Measurements from ENCODE around the gene ZDHHC14.

The ZDHHC14 gene

GRCh38 chr6:157592541-157592940 is 211.6 kb downstream of the ZDHHC14 start:
- no peak overlapping the region for H3K4me3 ChIP-seq (IDR thresholded peaks at IDR 0.05; ENCODE audit: insufficient read depth, low read depth, low read length)
- no peaks in the 10 kb centered on the region for H3K36me3 ChIP-seq (ENCODE audit: insufficient read depth)
- no peaks in the 10 kb centered on the region for H3K4me1 ChIP-seq (ENCODE audit: low read depth, poor library complexity, severe bottlenecking)
- no peaks in the 10 kb centered on the region for H4K20me1 ChIP-seq (ENCODE audit: insufficient read depth)
- no peak overlapping the region for H2AFZ ChIP-seq (ENCODE audit: low read depth)
- no peaks in the 10 kb centered on the region for H3K27me3 ChIP-seq (ENCODE audit: insufficient read depth, low read depth)
- no peak overlapping the region for H3K9ac ChIP-seq
- H3K4me2 ChIP-seq = no peak overlapping the region
- H3K27ac ChIP-seq = no peak overlapping the region
- H3K79me2 ChIP-seq (ENCODE audit: insufficient read depth, low read depth) = no peaks in the 10 kb centered on the region
- TF ChIP-seq, protein P1, sequence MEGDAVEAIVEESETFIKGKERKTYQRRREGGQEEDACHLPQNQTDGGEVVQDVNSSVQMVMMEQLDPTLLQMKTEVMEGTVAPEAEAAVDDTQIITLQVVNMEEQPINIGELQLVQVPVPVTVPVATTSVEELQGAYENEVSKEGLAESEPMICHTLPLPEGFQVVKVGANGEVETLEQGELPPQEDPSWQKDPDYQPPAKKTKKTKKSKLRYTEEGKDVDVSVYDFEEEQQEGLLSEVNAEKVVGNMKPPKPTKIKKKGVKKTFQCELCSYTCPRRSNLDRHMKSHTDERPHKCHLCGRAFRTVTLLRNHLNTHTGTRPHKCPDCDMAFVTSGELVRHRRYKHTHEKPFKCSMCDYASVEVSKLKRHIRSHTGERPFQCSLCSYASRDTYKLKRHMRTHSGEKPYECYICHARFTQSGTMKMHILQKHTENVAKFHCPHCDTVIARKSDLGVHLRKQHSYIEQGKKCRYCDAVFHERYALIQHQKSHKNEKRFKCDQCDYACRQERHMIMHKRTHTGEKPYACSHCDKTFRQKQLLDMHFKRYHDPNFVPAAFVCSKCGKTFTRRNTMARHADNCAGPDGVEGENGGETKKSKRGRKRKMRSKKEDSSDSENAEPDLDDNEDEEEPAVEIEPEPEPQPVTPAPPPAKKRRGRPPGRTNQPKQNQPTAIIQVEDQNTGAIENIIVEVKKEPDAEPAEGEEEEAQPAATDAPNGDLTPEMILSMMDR (conservative IDR thresholded peaks at IDR 0.05; ENCODE audit: low read depth, low read length) = no peak

GRCh38 chr6:157592980-157593379 is 212.0 kb downstream of the ZDHHC14 start:
- no peaks in the 10 kb centered on the region for H3K36me3 ChIP-seq (ENCODE audit: insufficient read depth)
- H3K27ac ChIP-seq = no peak overlapping the region
- no peak overlapping the region for H3K4me3 ChIP-seq (IDR thresholded peaks at IDR 0.05; ENCODE audit: insufficient read depth, low read depth, low read length)
- H4K20me1 ChIP-seq (ENCODE audit: insufficient read depth) = no peaks in the 10 kb centered on the region
- TF ChIP-seq, protein P1 (conservative IDR thresholded peaks at IDR 0.05; ENCODE audit: low read depth, low read length) = no peak
- H3K27me3 ChIP-seq (ENCODE audit: insufficient read depth, low read depth) = no peaks in the 10 kb centered on the region
- H3K4me1 ChIP-seq (ENCODE audit: low read depth, poor library complexity, severe bottlenecking) = no peaks in the 10 kb centered on the region
- no peaks in the 10 kb centered on the region for H3K79me2 ChIP-seq (ENCODE audit: insufficient read depth, low read depth)
- no peak overlapping the region for H3K4me2 ChIP-seq
- no peak overlapping the region for H2AFZ ChIP-seq (ENCODE audit: low read depth)
- H3K9ac ChIP-seq = no peak overlapping the region

- Histone ChIP-seq H3K36me3 (ENCODE audit: insufficient read depth) (no peaks in the 10 kb centered on the region), H4K20me1 (ENCODE audit: insufficient read depth) (no peaks in the 10 kb centered on the region), H3K27me3 (ENCODE audit: insufficient read depth, low read depth) (no peaks in the 10 kb centered on the region), H3K4me2 (no peak overlapping the region), H3K4me1 (ENCODE audit: low read depth, poor library complexity, severe bottlenecking) (no peaks in the 10 kb centered on the region), H3K27ac (no peak overlapping the region), H3K4me3 (IDR thresholded peaks at IDR 0.05; ENCODE audit: insufficient read depth, low read depth, low read length) (no peak overlapping the region), H2AFZ (ENCODE audit: low read depth) (no peak overlapping the region), H3K9ac (no peak overlapping the region), H3K79me2 (ENCODE audit: insufficient read depth, low read depth) (no peaks in the 10 kb centered on the region)
- TF ChIP-seq, protein P1 (conservative IDR thresholded peaks at IDR 0.05; ENCODE audit: low read depth, low read length) = no peak
Observed at GRCh38 chr6:157593596-157593995, 212.6 kb downstream of the ZDHHC14 start.

- Histone ChIP-seq H3K27me3 (ENCODE audit: insufficient read depth, low read depth) (no peaks in the 10 kb centered on the region), H3K4me2 (no peak overlapping the region), H3K9ac (no peak overlapping the region), H2AFZ (ENCODE audit: low read depth) (no peak overlapping the region), H3K27ac (no peak overlapping the region), H3K4me1 (ENCODE audit: low read depth, poor library complexity, severe bottlenecking) (no peaks in the 10 kb centered on the region), H3K4me3 (IDR thresholded peaks at IDR 0.05; ENCODE audit: insufficient read depth, low read depth, low read length) (no peak overlapping the region), H3K36me3 (ENCODE audit: insufficient read depth) (no peaks in the 10 kb centered on the region), H3K79me2 (ENCODE audit: insufficient read depth, low read depth) (no peaks in the 10 kb centered on the region), H4K20me1 (ENCODE audit: insufficient read depth) (no peaks in the 10 kb centered on the region)
- TF ChIP-seq, protein P1 (conservative IDR thresholded peaks at IDR 0.05; ENCODE audit: low read depth, low read length) = no peak
Observed at GRCh38 chr6:157594292-157594691, 213.3 kb downstream of the ZDHHC14 start.
